Loucy (cell line): ENCODE data around the gene ZBTB34.

Source experiments
- CTCF ChIP-seq: fragments of 200-600 bp; sonication (generic); conservative IDR thresholded peaks from 2 replicates; pipeline ENCODE4 v1.5.1; 2014; ENCODE audit warnings: mild to moderate bottlenecking, antibody characterized with exemption, low read length
- EZH2phosphoT487 ChIP-seq: fragments of 200-600 bp; IDR thresholded peaks from 2 replicates; pipeline ENCODE4 v1.6.1; 2018; ENCODE audit warnings: antibody characterized with exemption, mild to moderate bottlenecking, moderate library complexity, borderline replicate concordance

DNA sequence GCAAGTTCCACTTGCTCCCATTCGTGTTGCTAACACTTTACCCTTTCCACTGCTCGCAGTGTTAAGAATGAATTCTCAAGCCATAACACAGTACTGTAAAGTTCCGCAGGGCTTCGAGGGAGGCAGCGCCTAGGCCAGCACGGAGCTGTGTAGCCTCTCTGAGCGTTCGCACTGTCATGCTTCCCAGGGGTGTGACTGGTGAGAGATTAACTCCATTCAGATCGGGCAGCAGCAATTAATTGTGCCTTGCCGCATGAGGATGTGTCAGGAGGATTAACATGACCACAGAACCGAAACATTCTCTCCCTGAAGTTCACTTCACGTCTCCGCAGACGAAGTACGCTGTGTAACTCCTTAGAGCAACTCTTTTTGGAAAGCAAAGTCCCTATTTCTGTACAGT lies 23.2 kb downstream of the ZBTB34 start:
- no peak for TF ChIP-seq CTCF
- no peak for TF ChIP-seq EZH2phosphoT487
